Suprapubic skin (tissue), 4 donors: ENCODE data around the gene CA12. TPM values are rescaled to one million over a fixed set of nuclear protein-coding genes. Genes with fewer than 3 reads are reported as not detected.

Experiments used
- DNase-seq, 2 donors: peaks; one replicate each; pipeline ENCODE4 v3.0.0-alpha.2; 2019; ENCODE audit warnings: low spot score in 2 of 2
- H3K27ac ChIP-seq: fragments of 200-600 bp; sonication (generic); one replicate; pipeline ENCODE4 v1.5.1; 2019
- H3K27me3 ChIP-seq: fragments of 200-600 bp; sonication (generic); one replicate; pipeline ENCODE4 v1.5.1; 2019
- H3K36me3 ChIP-seq: fragments of 200-600 bp; sonication (generic); one replicate; pipeline ENCODE4 v1.5.1; 2019
- H3K4me1 ChIP-seq: fragments of 200-600 bp; sonication (generic); one replicate; pipeline ENCODE4 v1.5.1; 2019
- H3K4me3 ChIP-seq: fragments of 200-600 bp; sonication (generic); one replicate; pipeline ENCODE4 v1.5.1; 2019; ENCODE audit warnings: mild to moderate bottlenecking
- H3K9me3 ChIP-seq: fragments of 200-600 bp; sonication (generic); one replicate; pipeline ENCODE4 v1.5.1; 2019
- EP300 ChIP-seq: sonication (generic); formaldehyde crosslinking; IDR thresholded peaks from one replicate; pipeline ENCODE4 v1.6.1; 2017; ENCODE audit warnings: antibody characterized with exemption
- POLR2A ChIP-seq, 2 donors: fragments of 450-650 bp; IDR thresholded peaks; one replicate each; pipeline ENCODE4 v1.6.1; 2017; ENCODE audit warnings: antibody characterized with exemption in 2 of 2, mild to moderate bottlenecking in 2 of 2, moderate library complexity in 2 of 2
- POLR2AphosphoS5 ChIP-seq, 3 donors: sonication (generic); formaldehyde crosslinking; IDR thresholded peaks; one replicate each; pipeline ENCODE4 v1.6.1; 2017; ENCODE audit warnings: antibody characterized with exemption in 3 of 3
- whole genome bisulfite sequencing: methylation state at CpG from one replicate; pipeline ENCODE4 v1.1.5; 2018; 5-methylcytosine and 5-hydroxymethylcytosine counted together
- total RNA-seq, 4 donors: library from RNA; depleted of rRNA; stranded (reverse); fragments of >200 nt; gene quantifications; one replicate each; pipeline ENCODE4 v1.1.0, GENCODE V29; 2016
- TF ChIP-seq, protein P1 (sequence below), 2 donors: fragments of 200-600 bp in 1 of 2; fragments of 450-650 bp in 1 of 2; sonication (generic) in 1 of 2; IDR thresholded peaks; one replicate each; pipeline ENCODE4 v1.5.1; 2016 to 2019; ENCODE audit warnings: antibody characterized with exemption in 2 of 2, mild to moderate bottlenecking in 1 of 2, moderate library complexity in 1 of 2

The CA12 gene
- total RNA-seq, 4 donors from 2014 or later, result 292 to 338 (median 317) TPM

DNA sequence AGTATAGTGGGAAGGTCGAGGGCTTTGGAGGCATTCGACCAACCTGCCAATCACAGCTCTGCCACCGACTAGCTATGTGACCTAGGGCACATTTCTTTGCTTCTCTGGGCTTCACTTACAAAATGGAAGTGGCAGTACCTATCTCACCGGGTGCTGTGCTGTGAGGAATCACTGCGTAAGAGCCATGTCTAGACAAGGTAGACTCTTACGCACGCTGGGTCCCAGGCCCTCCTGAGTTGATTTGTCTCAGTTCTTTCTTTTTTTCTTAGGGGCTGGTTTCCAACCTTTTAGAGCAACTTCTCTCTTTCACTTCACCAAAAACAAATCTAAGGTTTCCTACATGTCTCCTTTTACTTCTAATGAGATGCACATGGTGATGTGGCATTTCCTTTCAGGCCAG is 18.8 kb downstream of the CA12 start:
- 88% methylated on average over 7 of the region's 7 CpGs for WGBS
- no peak overlapping the region for H3K27ac ChIP-seq
- H3K9me3 ChIP-seq, result no peaks in the 10 kb centered on the region
- no peaks in the 10 kb centered on the region for H3K36me3 ChIP-seq
- no peak for DNase-seq
- H3K27me3 ChIP-seq, result no peaks in the 10 kb centered on the region
- TF ChIP-seq, protein P1, sequence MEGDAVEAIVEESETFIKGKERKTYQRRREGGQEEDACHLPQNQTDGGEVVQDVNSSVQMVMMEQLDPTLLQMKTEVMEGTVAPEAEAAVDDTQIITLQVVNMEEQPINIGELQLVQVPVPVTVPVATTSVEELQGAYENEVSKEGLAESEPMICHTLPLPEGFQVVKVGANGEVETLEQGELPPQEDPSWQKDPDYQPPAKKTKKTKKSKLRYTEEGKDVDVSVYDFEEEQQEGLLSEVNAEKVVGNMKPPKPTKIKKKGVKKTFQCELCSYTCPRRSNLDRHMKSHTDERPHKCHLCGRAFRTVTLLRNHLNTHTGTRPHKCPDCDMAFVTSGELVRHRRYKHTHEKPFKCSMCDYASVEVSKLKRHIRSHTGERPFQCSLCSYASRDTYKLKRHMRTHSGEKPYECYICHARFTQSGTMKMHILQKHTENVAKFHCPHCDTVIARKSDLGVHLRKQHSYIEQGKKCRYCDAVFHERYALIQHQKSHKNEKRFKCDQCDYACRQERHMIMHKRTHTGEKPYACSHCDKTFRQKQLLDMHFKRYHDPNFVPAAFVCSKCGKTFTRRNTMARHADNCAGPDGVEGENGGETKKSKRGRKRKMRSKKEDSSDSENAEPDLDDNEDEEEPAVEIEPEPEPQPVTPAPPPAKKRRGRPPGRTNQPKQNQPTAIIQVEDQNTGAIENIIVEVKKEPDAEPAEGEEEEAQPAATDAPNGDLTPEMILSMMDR (IDR thresholded peaks at IDR 0.05), result no peak
- TF ChIP-seq POLR2AphosphoS5 (IDR thresholded peaks at IDR 0.05) (no peak), POLR2A (IDR thresholded peaks at IDR 0.05) (no peak), EP300 (no peak)
- no peak overlapping the region for H3K4me3 ChIP-seq
- peaks cover 48% of the 10 kb centered on the region for H3K4me1 ChIP-seq

DNA sequence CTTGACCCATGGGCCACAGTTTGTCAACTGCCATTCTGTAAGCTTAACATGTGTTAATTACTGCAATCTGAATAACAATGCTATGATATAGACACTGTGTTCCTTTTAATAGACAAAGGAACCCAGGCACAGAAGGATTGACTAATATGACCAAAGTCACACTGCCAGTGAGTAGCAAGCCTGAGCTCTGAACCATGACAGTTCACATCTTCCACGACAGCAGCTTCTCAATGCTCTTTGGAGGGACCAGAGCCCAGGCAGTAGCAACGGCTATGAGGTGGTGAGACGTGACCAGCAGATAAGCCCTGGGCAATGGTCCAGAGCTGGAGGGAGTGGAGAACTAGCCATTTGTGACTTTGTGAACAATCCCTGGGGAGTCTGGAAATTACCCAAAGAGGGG is 19.4 kb downstream of the CA12 start:
- Histone ChIP-seq H3K36me3 (no peaks in the 10 kb centered on the region), H3K27me3 (no peaks in the 10 kb centered on the region), H3K4me3 (no peak overlapping the region), H3K9me3 (no peaks in the 10 kb centered on the region), H3K27ac (no peak overlapping the region), H3K4me1 (peaks cover 47% of the 10 kb centered on the region)
- 64% methylated on average over 3 of the region's 3 CpGs for WGBS
- TF ChIP-seq, protein P1 (IDR thresholded peaks at IDR 0.05), result no peak
- TF ChIP-seq POLR2A (IDR thresholded peaks at IDR 0.05), result no peak
- no peak for DNase-seq

DNA sequence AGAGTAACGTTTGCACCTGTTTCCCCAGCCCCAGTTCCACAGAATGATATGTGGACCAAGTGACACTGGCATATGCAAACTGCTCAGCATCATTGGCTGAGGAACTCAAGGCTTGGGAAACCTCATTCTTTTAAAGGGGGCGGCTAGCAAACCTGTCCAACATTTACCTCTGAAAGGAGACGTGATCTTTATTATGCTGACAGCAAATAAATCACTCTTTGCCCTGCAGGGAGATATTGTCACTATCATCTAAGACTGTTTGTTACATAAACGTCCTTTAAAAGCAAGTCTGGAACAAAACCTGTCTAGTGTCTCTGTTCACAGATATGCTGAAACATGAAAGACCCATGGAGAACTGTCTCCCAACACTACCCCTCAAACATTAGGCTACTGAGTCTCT is 21.5 kb downstream of the CA12 start:
- TF ChIP-seq POLR2AphosphoS5 (IDR thresholded peaks at IDR 0.05), result no peak
- no peaks in the 10 kb centered on the region for H3K27me3 ChIP-seq
- H3K9me3 ChIP-seq, result no peaks in the 10 kb centered on the region
- H3K4me1 ChIP-seq, result peaks cover 40% of the 10 kb centered on the region
- 48% methylated on average over 4 of the region's 4 CpGs for WGBS
- H3K27ac ChIP-seq, result no peak overlapping the region
- H3K36me3 ChIP-seq, result no peaks in the 10 kb centered on the region
- no peak overlapping the region for H3K4me3 ChIP-seq
- DNase-seq, result no peak

GRCh38 chr15:63358241-63359029 is 23.2 kb downstream of the CA12 start:
- no peak for DNase-seq
- Histone ChIP-seq H3K36me3 (no peaks in the 10 kb centered on the region), H3K4me3 (no peak overlapping the region), H3K27me3 (no peaks in the 10 kb centered on the region), H3K4me1 (peaks cover 35% of the 10 kb centered on the region), H3K9me3 (no peaks in the 10 kb centered on the region), H3K27ac (no peak overlapping the region)
- 80% methylated on average over 15 of the region's 15 CpGs for WGBS
- no peak for TF ChIP-seq POLR2A (IDR thresholded peaks at IDR 0.05)
- TF ChIP-seq EP300, result no peak
- TF ChIP-seq POLR2AphosphoS5 (IDR thresholded peaks at IDR 0.05), result no peak
- TF ChIP-seq, protein P1 (IDR thresholded peaks at IDR 0.05), result no peak

GRCh38 chr15:63357731-63358130 is 23.9 kb downstream of the CA12 start:
- no peak overlapping the region for H3K4me3 ChIP-seq
- WGBS, result 64% methylated on average over 3 of the region's 3 CpGs
- H3K36me3 ChIP-seq, result no peaks in the 10 kb centered on the region
- H3K4me1 ChIP-seq, result peaks cover 38% of the 10 kb centered on the region
- no peaks in the 10 kb centered on the region for H3K9me3 ChIP-seq
- H3K27ac ChIP-seq, result peak overlapping the region; percentile 53
- TF ChIP-seq, protein P1 (IDR thresholded peaks at IDR 0.05), result no peak
- no peak for TF ChIP-seq POLR2AphosphoS5 (IDR thresholded peaks at IDR 0.05)
- TF ChIP-seq POLR2A (IDR thresholded peaks at IDR 0.05), result no peak
- no peak for TF ChIP-seq EP300
- no peak for DNase-seq
- H3K27me3 ChIP-seq, result no peaks in the 10 kb centered on the region
